ENCODE measurements around the gene DNM3. TPM values are rescaled to one million over a fixed set of nuclear protein-coding genes. Genes with fewer than 3 reads are reported as not detected.

The DNM3 gene
- polyA plus RNA-seq, 1 donor (not counting 4 experiments of a cell fraction or from before 2014, with no cell fraction given): 2.0 TPM

GRCh38 chr1:172178886-172179285 is 337.6 kb downstream of the DNM3 start:
- TF ChIP-seq, protein P1, sequence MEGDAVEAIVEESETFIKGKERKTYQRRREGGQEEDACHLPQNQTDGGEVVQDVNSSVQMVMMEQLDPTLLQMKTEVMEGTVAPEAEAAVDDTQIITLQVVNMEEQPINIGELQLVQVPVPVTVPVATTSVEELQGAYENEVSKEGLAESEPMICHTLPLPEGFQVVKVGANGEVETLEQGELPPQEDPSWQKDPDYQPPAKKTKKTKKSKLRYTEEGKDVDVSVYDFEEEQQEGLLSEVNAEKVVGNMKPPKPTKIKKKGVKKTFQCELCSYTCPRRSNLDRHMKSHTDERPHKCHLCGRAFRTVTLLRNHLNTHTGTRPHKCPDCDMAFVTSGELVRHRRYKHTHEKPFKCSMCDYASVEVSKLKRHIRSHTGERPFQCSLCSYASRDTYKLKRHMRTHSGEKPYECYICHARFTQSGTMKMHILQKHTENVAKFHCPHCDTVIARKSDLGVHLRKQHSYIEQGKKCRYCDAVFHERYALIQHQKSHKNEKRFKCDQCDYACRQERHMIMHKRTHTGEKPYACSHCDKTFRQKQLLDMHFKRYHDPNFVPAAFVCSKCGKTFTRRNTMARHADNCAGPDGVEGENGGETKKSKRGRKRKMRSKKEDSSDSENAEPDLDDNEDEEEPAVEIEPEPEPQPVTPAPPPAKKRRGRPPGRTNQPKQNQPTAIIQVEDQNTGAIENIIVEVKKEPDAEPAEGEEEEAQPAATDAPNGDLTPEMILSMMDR (optimal IDR thresholded peaks at IDR 0.05 in 1 of 3, IDR thresholded peaks at IDR 0.05 in 1 of 3, conservative IDR thresholded peaks at IDR 0.05 in 1 of 3; ENCODE audit: extremely low read depth in 1 of 3, insufficient read depth in 2 of 3, low read length in 3 of 3): no peak
- no peak for TF ChIP-seq EZH2 (IDR thresholded peaks at IDR 0.05; ENCODE audit: low read length)
- Histone ChIP-seq H4K20me1 (ENCODE audit: control insufficient read depth, extremely low read depth, insufficient read depth, low read length) (no peaks in the 10 kb centered on the region), H3K4me1 (ENCODE audit: control insufficient read depth, extremely low read depth, insufficient read depth, low read length) (peaks cover 17% of the 10 kb centered on the region), H3K4me3 (ENCODE audit: control insufficient read depth in 2 of 3, extremely low read depth in 1 of 3, insufficient read depth in 2 of 3, low read depth in 1 of 3, low read length in 3 of 3) (no peak overlapping the region), H2AFZ (ENCODE audit: control insufficient read depth, low read length) (no peak overlapping the region), H3K4me2 (ENCODE audit: control insufficient read depth, extremely low read depth, insufficient read depth, low read depth, low read length) (no peak overlapping the region), H3K27ac (ENCODE audit: control insufficient read depth, insufficient read depth, low read length) (no peak overlapping the region), H3K27me3 (ENCODE audit: control insufficient read depth, extremely low read depth, insufficient read depth, low read length) (no peaks in the 10 kb centered on the region), H3K9ac (ENCODE audit: control insufficient read depth, extremely low read depth, insufficient read depth, low read length) (no peak overlapping the region), H3K36me3 (ENCODE audit: control insufficient read depth in 2 of 2, extremely low read depth in 1 of 2, insufficient read depth in 2 of 2, low read length in 2 of 2) (no peaks in the 10 kb centered on the region), H3K9me1 (ENCODE audit: control insufficient read depth, extremely low read depth, insufficient read depth, low read length) (no peaks in the 10 kb centered on the region), H3K79me2 (ENCODE audit: control insufficient read depth, insufficient read depth, low read length) (no peaks in the 10 kb centered on the region), H3K9me3 (ENCODE audit: control insufficient read depth, low read depth, low read length) (no peaks in the 10 kb centered on the region)
- dilution Hi-C loops (cut with MboI; ENCODE audit: extremely low pct_ligation_motif_present, low sequenced_read_pairs): no loop called here
- FAIRE-seq (no peak), DNase-seq (ENCODE audit: low read depth, low spot score) (no peak)

DNA sequence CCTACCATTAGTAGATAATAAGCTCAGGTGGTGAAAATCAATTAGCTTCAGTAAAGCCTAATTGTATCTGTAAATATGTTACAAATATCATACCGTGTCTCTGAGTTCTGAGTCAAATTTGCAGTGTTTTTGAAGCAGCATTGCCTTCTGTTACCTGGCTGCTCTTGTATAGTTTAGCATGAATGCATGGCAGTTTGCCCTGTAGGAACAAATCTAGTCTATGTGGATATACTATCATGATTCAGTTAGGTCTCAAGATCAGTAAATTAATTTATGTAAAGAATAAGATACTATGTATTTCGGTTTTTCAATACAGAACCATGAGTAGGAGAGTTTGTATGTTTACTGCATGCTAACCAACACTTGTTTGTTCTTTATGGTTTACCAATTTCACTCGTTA is 338.6 kb downstream of the DNM3 start:
- Histone ChIP-seq H3K4me3 (ENCODE audit: control insufficient read depth in 2 of 3, extremely low read depth in 1 of 3, insufficient read depth in 2 of 3, low read depth in 1 of 3, low read length in 3 of 3) (no peak overlapping the region), H3K9me1 (ENCODE audit: control insufficient read depth, extremely low read depth, insufficient read depth, low read length) (no peaks in the 10 kb centered on the region), H3K4me2 (ENCODE audit: control insufficient read depth, extremely low read depth, insufficient read depth, low read depth, low read length) (no peak overlapping the region), H3K9me3 (ENCODE audit: control insufficient read depth, low read depth, low read length) (no peaks in the 10 kb centered on the region), H3K9ac (ENCODE audit: control insufficient read depth, extremely low read depth, insufficient read depth, low read length) (no peak overlapping the region), H4K20me1 (ENCODE audit: control insufficient read depth, extremely low read depth, insufficient read depth, low read length) (no peaks in the 10 kb centered on the region), H3K27ac (ENCODE audit: control insufficient read depth, insufficient read depth, low read length) (no peak overlapping the region), H3K4me1 (ENCODE audit: control insufficient read depth, extremely low read depth, insufficient read depth, low read length) (peaks cover 24% of the 10 kb centered on the region), H3K27me3 (ENCODE audit: control insufficient read depth, extremely low read depth, insufficient read depth, low read length) (no peaks in the 10 kb centered on the region), H3K36me3 (ENCODE audit: control insufficient read depth in 2 of 2, extremely low read depth in 1 of 2, insufficient read depth in 2 of 2, low read length in 2 of 2) (no peaks in the 10 kb centered on the region), H2AFZ (ENCODE audit: control insufficient read depth, low read length) (peak overlapping the region; percentile 12), H3K79me2 (ENCODE audit: control insufficient read depth, insufficient read depth, low read length) (no peaks in the 10 kb centered on the region)
- TF ChIP-seq, protein P1 (optimal IDR thresholded peaks at IDR 0.05 in 1 of 3, IDR thresholded peaks at IDR 0.05 in 1 of 3, conservative IDR thresholded peaks at IDR 0.05 in 1 of 3; ENCODE audit: extremely low read depth in 1 of 3, insufficient read depth in 2 of 3, low read length in 3 of 3): no peak
- no peak for TF ChIP-seq EZH2 (IDR thresholded peaks at IDR 0.05; ENCODE audit: low read length)
- no peak for DNase-seq (ENCODE audit: low read depth, low spot score)
- dilution Hi-C loops (cut with MboI; ENCODE audit: extremely low pct_ligation_motif_present, low sequenced_read_pairs): no loop called here
- peak; percentile 43 for FAIRE-seq
